ENCODE data around the gene FAM13C.

FAM13C gene

DNA sequence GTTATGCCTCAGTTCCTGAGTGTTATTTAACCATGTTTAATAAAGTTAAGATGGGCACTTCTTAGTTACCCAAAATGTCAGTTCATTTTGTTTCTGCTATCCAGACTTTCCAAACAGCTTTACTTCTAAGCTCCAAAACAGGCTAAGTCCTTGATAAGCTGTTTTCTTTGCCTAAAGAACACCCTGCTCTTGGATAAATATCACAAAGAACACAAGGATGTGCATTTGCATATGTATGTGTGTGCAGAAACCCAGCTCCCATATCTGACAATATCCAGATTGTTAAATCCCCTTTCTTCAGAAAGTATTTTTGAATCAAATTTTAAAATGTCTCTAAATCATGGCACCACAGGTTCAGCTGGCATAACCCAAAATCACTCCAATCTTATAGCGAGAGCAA, 19.6 kb downstream of the FAM13C start:
- no peak overlapping the region for H3K4me3 ChIP-seq (ENCODE audit: low read depth, low read length)
- TF ChIP-seq, protein P1, sequence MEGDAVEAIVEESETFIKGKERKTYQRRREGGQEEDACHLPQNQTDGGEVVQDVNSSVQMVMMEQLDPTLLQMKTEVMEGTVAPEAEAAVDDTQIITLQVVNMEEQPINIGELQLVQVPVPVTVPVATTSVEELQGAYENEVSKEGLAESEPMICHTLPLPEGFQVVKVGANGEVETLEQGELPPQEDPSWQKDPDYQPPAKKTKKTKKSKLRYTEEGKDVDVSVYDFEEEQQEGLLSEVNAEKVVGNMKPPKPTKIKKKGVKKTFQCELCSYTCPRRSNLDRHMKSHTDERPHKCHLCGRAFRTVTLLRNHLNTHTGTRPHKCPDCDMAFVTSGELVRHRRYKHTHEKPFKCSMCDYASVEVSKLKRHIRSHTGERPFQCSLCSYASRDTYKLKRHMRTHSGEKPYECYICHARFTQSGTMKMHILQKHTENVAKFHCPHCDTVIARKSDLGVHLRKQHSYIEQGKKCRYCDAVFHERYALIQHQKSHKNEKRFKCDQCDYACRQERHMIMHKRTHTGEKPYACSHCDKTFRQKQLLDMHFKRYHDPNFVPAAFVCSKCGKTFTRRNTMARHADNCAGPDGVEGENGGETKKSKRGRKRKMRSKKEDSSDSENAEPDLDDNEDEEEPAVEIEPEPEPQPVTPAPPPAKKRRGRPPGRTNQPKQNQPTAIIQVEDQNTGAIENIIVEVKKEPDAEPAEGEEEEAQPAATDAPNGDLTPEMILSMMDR (IDR thresholded peaks at IDR 0.05; ENCODE audit: low read depth, low read length): no peak

DNA sequence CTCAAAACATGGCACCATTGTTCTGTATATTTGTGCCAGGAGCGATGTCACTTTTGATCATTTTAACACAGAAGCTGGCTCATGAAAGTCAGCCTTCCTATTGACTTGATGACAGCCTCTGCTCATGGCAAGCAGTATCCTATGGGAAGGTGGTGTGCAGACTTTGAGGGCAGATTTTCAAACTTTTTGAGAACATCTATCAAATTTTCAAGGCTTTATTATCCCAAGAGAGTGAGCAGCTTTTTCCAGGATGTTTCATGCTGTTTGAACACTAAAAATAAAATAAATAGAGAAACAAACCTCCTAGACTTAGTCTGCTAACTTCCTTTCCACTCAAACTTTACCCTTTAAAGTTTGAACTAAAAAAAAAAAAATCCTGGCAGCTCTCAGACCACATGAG, 20.3 kb downstream of the FAM13C start:
- no peak overlapping the region for H3K4me3 ChIP-seq (ENCODE audit: low read depth, low read length)
- TF ChIP-seq, protein P1 (IDR thresholded peaks at IDR 0.05; ENCODE audit: low read depth, low read length): no peak

DNA sequence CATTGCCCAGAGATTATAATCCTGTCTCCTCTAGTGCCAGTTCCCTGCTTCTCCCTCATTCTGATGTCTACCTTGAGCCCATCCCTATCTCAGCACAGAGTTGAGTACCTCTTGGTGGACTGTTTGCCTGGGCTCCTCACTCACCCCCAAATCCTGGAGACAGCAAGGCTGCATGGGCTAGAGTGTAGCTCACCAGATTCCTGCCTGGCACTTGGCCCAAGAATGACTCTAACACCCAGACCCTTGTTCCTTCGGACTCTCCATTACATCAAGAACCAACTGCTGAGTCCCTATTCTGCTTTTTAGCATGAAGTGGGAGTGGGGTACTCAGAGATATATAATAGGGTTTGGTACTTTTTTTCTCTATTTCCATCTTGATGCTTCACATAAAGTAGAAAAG, 22.1 kb downstream of the FAM13C start:
- no peak overlapping the region for H3K4me3 ChIP-seq (ENCODE audit: low read depth, low read length)
- TF ChIP-seq, protein P1 (IDR thresholded peaks at IDR 0.05; ENCODE audit: low read depth, low read length): no peak

DNA sequence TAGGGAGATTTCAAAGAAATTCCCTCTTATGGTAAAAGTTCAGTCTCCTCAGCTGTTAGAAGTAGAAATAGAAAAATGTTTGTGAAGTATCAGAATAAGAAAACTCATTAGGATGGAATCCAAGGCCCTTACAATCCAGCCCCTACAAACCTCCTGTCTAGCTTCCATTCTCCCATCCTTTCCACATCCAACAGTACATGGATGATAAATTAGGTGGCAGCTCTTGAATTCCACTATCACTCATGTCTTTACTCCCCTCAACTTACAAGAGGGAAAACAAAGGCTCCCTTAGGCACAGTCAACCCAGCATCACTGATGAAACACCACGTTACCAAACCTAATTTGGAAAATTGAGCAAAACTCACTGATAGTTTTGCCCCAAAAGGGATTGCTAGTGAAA, 23.0 kb downstream of the FAM13C start:
- H3K4me3 ChIP-seq (ENCODE audit: low read depth, low read length): no peak overlapping the region
- TF ChIP-seq, protein P1 (IDR thresholded peaks at IDR 0.05; ENCODE audit: low read depth, low read length): no peak

DNA sequence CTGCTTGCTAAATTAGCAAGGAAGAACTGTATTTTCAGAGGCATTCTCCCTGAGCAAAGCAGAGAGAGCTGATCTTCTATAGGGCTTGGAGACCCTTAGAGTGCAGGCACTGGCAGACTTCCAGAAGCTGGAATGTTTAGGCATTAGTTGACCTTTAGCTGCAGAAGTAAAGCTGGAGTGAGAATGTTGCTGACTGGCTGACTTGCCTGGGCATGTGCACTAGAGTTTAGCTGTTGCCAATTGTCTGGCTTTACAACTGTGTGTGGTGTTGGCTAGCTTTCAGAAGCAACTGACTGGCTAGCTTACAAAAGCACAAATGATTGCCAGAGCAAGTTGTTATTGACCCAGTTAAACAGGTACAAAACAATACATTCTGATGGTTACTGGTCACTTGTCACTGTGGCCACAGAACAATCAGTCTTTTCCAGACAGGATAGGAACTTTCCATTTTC, 25.1 kb downstream of the FAM13C start:
- no peak overlapping the region for H3K4me3 ChIP-seq (ENCODE audit: low read depth, low read length)
- TF ChIP-seq, protein P1 (IDR thresholded peaks at IDR 0.05; ENCODE audit: low read depth, low read length): no peak

DNA sequence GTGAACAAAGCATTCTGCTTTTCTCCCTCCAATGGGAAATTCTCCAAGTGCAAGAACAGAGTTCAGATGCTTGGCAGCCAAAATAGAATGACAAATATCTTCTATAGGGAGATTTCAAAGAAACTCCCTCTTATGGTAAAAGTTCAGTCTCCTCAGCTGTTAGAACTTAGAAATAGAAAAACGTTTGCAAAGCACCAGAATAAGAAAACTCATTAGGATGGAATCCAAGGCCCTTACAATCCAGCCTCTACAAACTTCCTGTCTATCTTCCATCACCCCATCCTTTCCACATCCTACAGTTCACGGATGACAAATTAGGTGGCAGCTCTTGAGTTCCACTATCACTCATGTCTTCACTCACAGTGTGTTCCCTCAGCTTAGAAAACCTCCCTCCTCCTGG, 25.7 kb downstream of the FAM13C start:
- H3K4me3 ChIP-seq (ENCODE audit: low read depth, low read length): no peak overlapping the region
- TF ChIP-seq, protein P1 (IDR thresholded peaks at IDR 0.05; ENCODE audit: low read depth, low read length): no peak

DNA sequence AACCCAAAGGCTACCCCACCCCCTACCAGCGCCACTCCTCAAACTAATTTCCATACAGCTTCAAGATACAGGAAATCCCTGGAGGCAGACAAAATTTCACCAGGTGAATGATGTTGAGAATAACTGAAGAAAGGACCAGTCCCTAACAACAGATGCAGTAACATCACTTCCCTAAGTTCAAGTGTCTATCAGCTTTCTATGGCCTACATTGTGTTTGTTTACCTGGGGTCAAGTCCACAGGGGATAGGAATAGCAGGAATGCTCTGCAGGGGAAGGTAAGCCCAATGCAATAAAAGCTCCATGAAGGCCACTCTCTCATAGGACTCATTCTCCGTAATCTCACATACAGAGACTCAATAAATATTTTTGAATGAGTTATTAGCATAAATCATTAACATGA, 26.9 kb downstream of the FAM13C start:
- no peak overlapping the region for H3K4me3 ChIP-seq (ENCODE audit: low read depth, low read length)
- TF ChIP-seq, protein P1 (IDR thresholded peaks at IDR 0.05; ENCODE audit: low read depth, low read length): no peak
